ENCODE results near the gene C3orf62.

GRCh38 chr3:49257187-49257586 is 19.8 kb downstream of the C3orf62 start:
- TF ChIP-seq CTCF (optimal IDR thresholded peaks at IDR 0.05 in 1 of 3, IDR thresholded peaks at IDR 0.05 in 1 of 3, conservative IDR thresholded peaks at IDR 0.05 in 1 of 3; ENCODE audit: extremely low read depth in 1 of 3, insufficient read depth in 2 of 3, low read length in 3 of 3), result no peak
- no peak for TF ChIP-seq EZH2 (IDR thresholded peaks at IDR 0.05; ENCODE audit: low read length)
